Endothelial cell of umbilical vein (primary cell): ENCODE data around the gene LRRC61. TPM values are rescaled to one million over a fixed set of nuclear protein-coding genes. Genes with fewer than 3 reads are reported as not detected.

ENCODE experiments used
- BruUV-seq: library from RNA; stranded (reverse); fragments of 400-500 nt; replicated peaks from 2 replicates; lab custom pipeline; 2021; lab: Mats Ljungman, UMichigan
- CTCF ChIA-PET: fragments of 300-600, 350-600 bp; sonication (Branson Sonifier 250); formaldehyde crosslinking; loops from one replicate; lab custom pipeline; 2021; ENCODE audit warnings: antibody characterized with exemption, inconsistent platforms; lab: Charles Lee
- POLR2A ChIA-PET: fragments of 300-600, 350-600 bp; sonication (Branson Sonifier 250); formaldehyde crosslinking; loops from one replicate; lab custom pipeline; 2021; ENCODE audit warnings: antibody characterized with exemption, inconsistent platforms; lab: Charles Lee
- DNase-seq: peaks from one replicate; pipeline ENCODE4 v3.0.0-alpha.2; 2011; ENCODE audit warnings: low read depth, low spot score
- FAIRE-seq: peaks from 2 replicates; lab custom pipeline; 2011; peaks lifted over from hg19 to GRCh38; lab: Jason Lieb, UNC
- H2AFZ ChIP-seq: 2 replicates; pipeline ENCODE4 v1.6.0; 2012; ENCODE audit warnings: low read depth, low read length, control low read depth, inconsistent platforms
- H3K27ac ChIP-seq: 2 replicates; pipeline ENCODE4 v1.5.1; 2011; ENCODE audit warnings: low read depth, mild to moderate bottlenecking, control low read depth, low read length, moderate library complexity; ENCODE audit not compliant: insufficient read depth
- H3K27me3 ChIP-seq, 2 experiments: 2 replicates each; pipeline versions ENCODE4 v1.6.0 to v1.6.1; 2011; ENCODE audit warnings: low read length in 2 of 2, mixed read lengths in 1 of 2; ENCODE audit not compliant: control insufficient read depth in 2 of 2, insufficient read depth in 2 of 2
- H3K36me3 ChIP-seq, 2 experiments: 2 replicates in 1 of 2; 3 replicates in 1 of 2; pipeline ENCODE4 v1.5.1; 2011; ENCODE audit warnings: low read length in 2 of 2, mild to moderate bottlenecking in 1 of 2, moderate library complexity in 1 of 2; ENCODE audit not compliant: control insufficient read depth in 2 of 2, insufficient read depth in 2 of 2; ENCODE audit errors: extremely low read depth in 1 of 2
- H3K4me1 ChIP-seq: 3 replicates; pipeline ENCODE4 v1.5.1; 2011; ENCODE audit warnings: mild to moderate bottlenecking, low read length; ENCODE audit not compliant: control insufficient read depth, insufficient read depth; ENCODE audit errors: extremely low read depth
- H3K4me2 ChIP-seq: 2 replicates; pipeline ENCODE4 v1.6.1; 2011; ENCODE audit warnings: low read length, control low read depth, mixed read lengths; ENCODE audit not compliant: insufficient read depth
- H3K4me3 ChIP-seq, 3 experiments: fragments of 200-600 bp in 1 of 3; sonication (generic), shearing (Covaris generic) in 1 of 3; replicated peaks in 1 of 3; 2 replicates each; pipeline ENCODE4 v1.5.1; 2011 to 2016; ENCODE audit warnings: control low read depth in 3 of 3, low read length in 3 of 3, mild to moderate bottlenecking in 2 of 3, inconsistent platforms in 1 of 3, low read depth in 1 of 3, moderate library complexity in 1 of 3; ENCODE audit not compliant: insufficient read depth in 1 of 3
- H3K79me2 ChIP-seq: 2 replicates; pipeline ENCODE4 v1.6.0; 2012; ENCODE audit warnings: low read length, inconsistent platforms; ENCODE audit not compliant: control insufficient read depth, insufficient read depth
- H3K9ac ChIP-seq: replicated peaks from 2 replicates; pipeline ENCODE3; 2011; ENCODE audit warnings: low read length, control low read depth; ENCODE audit not compliant: insufficient read depth; ENCODE audit errors: extremely low read depth
- H3K9me1 ChIP-seq: replicated peaks from 3 replicates; pipeline ENCODE4 v1.6.0; 2011; ENCODE audit warnings: mild to moderate bottlenecking, low read length; ENCODE audit not compliant: control insufficient read depth, insufficient read depth; ENCODE audit errors: extremely low read depth
- H3K9me3 ChIP-seq: replicated peaks from 2 replicates; pipeline ENCODE4 v1.5.1; 2012; ENCODE audit warnings: low read length, inconsistent platforms; ENCODE audit not compliant: control insufficient read depth, insufficient read depth
- H4K20me1 ChIP-seq: replicated peaks from 2 replicates; pipeline ENCODE3; 2011; ENCODE audit warnings: mild to moderate bottlenecking, low read length; ENCODE audit not compliant: control insufficient read depth, insufficient read depth; ENCODE audit errors: extremely low read depth
- EZH2 ChIP-seq: IDR thresholded peaks from 2 replicates; pipeline ENCODE4 v1.6.1; 2012; ENCODE audit warnings: borderline replicate concordance, low read depth, mild to moderate bottlenecking, moderate library complexity, low read length, inconsistent platforms; ENCODE audit not compliant: severe bottlenecking
- FOS ChIP-seq: IDR thresholded peaks from 2 replicates; pipeline ENCODE4 v1.6.1; 2011; ENCODE audit warnings: mild to moderate bottlenecking, low read length, moderate library complexity, borderline replicate concordance; ENCODE audit not compliant: insufficient read depth
- GATA2 ChIP-seq: IDR thresholded peaks from 2 replicates; pipeline ENCODE4 v1.7.0; 2011; ENCODE audit warnings: low read depth, mild to moderate bottlenecking, moderate library complexity, mixed read lengths, low read length; ENCODE audit not compliant: insufficient read length, insufficient read depth
- JUN ChIP-seq: IDR thresholded peaks from 2 replicates; pipeline ENCODE4 v1.6.1; 2011; ENCODE audit warnings: borderline replicate concordance, low read depth; ENCODE audit not compliant: insufficient read length, insufficient read depth
- MAX ChIP-seq: IDR thresholded peaks from 2 replicates; pipeline ENCODE4 v1.6.1; 2011; ENCODE audit not compliant: insufficient read depth, insufficient read length
- MYC ChIP-seq: IDR thresholded peaks from one replicate; pipeline ENCODE4 v1.6.1; 2011; ENCODE audit warnings: mild to moderate bottlenecking, low read depth, low read length
- POLR2A ChIP-seq: IDR thresholded peaks from 2 replicates; pipeline ENCODE4 v1.6.1; 2012; ENCODE audit warnings: low read depth, mild to moderate bottlenecking, control low read depth, low read length
- POLR2AphosphoS5 ChIP-seq: IDR thresholded peaks from 2 replicates; pipeline ENCODE4 v1.6.1; 2012; ENCODE audit warnings: low read depth, mild to moderate bottlenecking, control low read depth, low read length, moderate library complexity; ENCODE audit not compliant: insufficient read depth
- dilution Hi-C: fragments of 300-500 bp; cut with MboI; formaldehyde crosslinking; loops from one replicate; pipeline ENCODE4 v1.15.0; 2019; ENCODE audit warnings: low sequenced_read_pairs; ENCODE audit not compliant: extremely low pct_ligation_motif_present
- intact Hi-C: fragments of 100-400 bp; cut with micrococcal nuclease; formaldehyde crosslinking; loops from one replicate; pipeline ENCODE4 v1.10.0; 2022
- polyA plus RNA-seq, 4 experiments: library from polyadenylated mRNA; depleted of rRNA in 3 of 4; stranded (reverse) in 3 of 4; unstranded in 1 of 4; fragments of >200 nt; gene quantifications; 2 replicates each; pipeline versions ENCODE4 v1.2.1 to v1.2.3, GENCODE V29; 2011 to 2012; ENCODE audit warnings: missing spikeins in 1 of 4
- total RNA-seq: library from RNA; stranded (reverse); gene quantifications from 2 replicates; pipeline ENCODE4 v1.2.3, GENCODE V29; 2021
- TF ChIP-seq, protein P1 (sequence below), 2 donors: IDR thresholded peaks; 1 replicate in 1 of 2; 2 replicates in 1 of 2; pipeline ENCODE4 v1.5.1; 2011; ENCODE audit warnings: low read length in 2 of 2, mild to moderate bottlenecking in 2 of 2, moderate library complexity in 2 of 2, control low read depth in 1 of 2, inconsistent platforms in 1 of 2, low read depth in 1 of 2; ENCODE audit not compliant: insufficient read depth in 1 of 2; ENCODE audit errors: extremely low read depth in 1 of 2

Gene LRRC61
- total and polyA plus RNA-seq, 2 donors (not counting 3 experiments of a cell fraction or from before 2014, with no cell fraction given): 0.72 TPM; not detected in 1

DNA sequence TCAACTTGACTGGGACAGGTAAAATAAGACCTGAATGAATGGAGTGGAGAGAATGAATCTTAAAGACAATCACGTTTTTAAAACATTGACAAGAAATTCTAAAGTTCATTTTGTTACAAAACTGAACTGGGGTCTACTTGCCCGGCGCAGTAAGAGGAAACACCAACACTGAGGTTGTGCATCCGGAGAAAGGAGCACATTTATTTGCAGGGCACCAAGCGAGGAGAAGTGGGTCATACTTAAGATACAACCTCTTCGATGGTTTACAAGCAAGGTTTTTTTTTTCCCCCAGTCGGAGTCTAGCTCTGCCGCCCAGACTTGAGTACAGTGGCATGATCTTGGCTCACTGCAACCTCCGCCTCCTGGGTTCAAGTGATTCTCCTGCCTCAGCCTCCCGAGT, 42.0 kb downstream of the LRRC61 start:
- BruUV-seq: no TSS peak
- CTCF ChIA-PET: interaction anchor here (1.1 to 1.8 kb wide), 2 partner anchors 10 to 13 kb away, joined by 3 to 8 read pairs; no protein-coding TSS in a partner anchor
- H3K4me1 ChIP-seq: peaks cover 19% of the 10 kb centered on the region
- no peak overlapping the region for H3K27ac ChIP-seq
- H3K9ac ChIP-seq: no peak overlapping the region
- H3K36me3 ChIP-seq: peaks cover 0 to under 1% of the 10 kb centered on the region in 2 experiments
- no peak overlapping the region for H3K4me2 ChIP-seq
- H3K9me1 ChIP-seq: no peaks in the 10 kb centered on the region
- no peak overlapping the region for H2AFZ ChIP-seq
- dilution Hi-C loops (no loop called here), intact Hi-C loops (loop anchor here (5.0 kb wide), 2 partner anchors 267 to 627 kb away; partner anchors contain the start of genes GIMAP6 and NOS3)
- no peaks in the 10 kb centered on the region for H3K9me3 ChIP-seq
- POLR2A ChIA-PET: no interaction called here
- FAIRE-seq (no peak), DNase-seq (no peak)
- peaks cover 15% of the 10 kb centered on the region for H3K79me2 ChIP-seq
- no peaks in the 10 kb centered on the region for H3K27me3 ChIP-seq
- no peak overlapping the region for H3K4me3 ChIP-seq
- TF ChIP-seq POLR2AphosphoS5 (no peak), MYC (no peak), MAX (no peak), POLR2A (no peak), FOS (no peak), GATA2 (no peak), JUN (no peak), EZH2 (no peak)
- TF ChIP-seq, protein P1, sequence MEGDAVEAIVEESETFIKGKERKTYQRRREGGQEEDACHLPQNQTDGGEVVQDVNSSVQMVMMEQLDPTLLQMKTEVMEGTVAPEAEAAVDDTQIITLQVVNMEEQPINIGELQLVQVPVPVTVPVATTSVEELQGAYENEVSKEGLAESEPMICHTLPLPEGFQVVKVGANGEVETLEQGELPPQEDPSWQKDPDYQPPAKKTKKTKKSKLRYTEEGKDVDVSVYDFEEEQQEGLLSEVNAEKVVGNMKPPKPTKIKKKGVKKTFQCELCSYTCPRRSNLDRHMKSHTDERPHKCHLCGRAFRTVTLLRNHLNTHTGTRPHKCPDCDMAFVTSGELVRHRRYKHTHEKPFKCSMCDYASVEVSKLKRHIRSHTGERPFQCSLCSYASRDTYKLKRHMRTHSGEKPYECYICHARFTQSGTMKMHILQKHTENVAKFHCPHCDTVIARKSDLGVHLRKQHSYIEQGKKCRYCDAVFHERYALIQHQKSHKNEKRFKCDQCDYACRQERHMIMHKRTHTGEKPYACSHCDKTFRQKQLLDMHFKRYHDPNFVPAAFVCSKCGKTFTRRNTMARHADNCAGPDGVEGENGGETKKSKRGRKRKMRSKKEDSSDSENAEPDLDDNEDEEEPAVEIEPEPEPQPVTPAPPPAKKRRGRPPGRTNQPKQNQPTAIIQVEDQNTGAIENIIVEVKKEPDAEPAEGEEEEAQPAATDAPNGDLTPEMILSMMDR (IDR thresholded peaks at IDR 0.05; ENCODE audit: extremely low read depth in 1 of 2, insufficient read depth in 1 of 2, low read depth in 1 of 2, low read length in 2 of 2): no peak
- no peaks in the 10 kb centered on the region for H4K20me1 ChIP-seq
